ENCODE measurements around the gene NRXN2. TPM values are rescaled to one million over a fixed set of nuclear protein-coding genes. Genes with fewer than 3 reads are reported as not detected.

Gene NRXN2
- total RNA-seq, 4 donors from 2014 or later: 1.6 to 4.2 (median 3.0) TPM

GRCh38 chr11:64638018-64638665, 84.9 kb downstream of the NRXN2 start:
- H3K27ac ChIP-seq: no peak overlapping the region
- no peaks in the 10 kb centered on the region for H3K36me3 ChIP-seq
- H3K27me3 ChIP-seq: peaks cover 0 to 16% of the 10 kb centered on the region in 2 donors
- peak overlapping the region in 3 of 4 donors; percentile 21 to 26 (median 23) for H3K4me3 ChIP-seq
- TF ChIP-seq CTCF (IDR thresholded peaks at IDR 0.05): no peak
- no peaks in the 10 kb centered on the region for H3K9me3 ChIP-seq
- peaks cover 0 to 15% (median 7%) of the 10 kb centered on the region in 4 donors for H3K4me1 ChIP-seq
- peak in 2 of 3 donors; percentile 25 to 56 for DNase-seq

GRCh38 chr11:64637334-64638017, 85.5 kb downstream of the NRXN2 start:
- Histone ChIP-seq H3K4me1 (peaks cover 0 to 9% (median 5%) of the 10 kb centered on the region in 4 donors), H3K27me3 (peaks cover 0 to 9% of the 10 kb centered on the region in 2 donors), H3K36me3 (no peaks in the 10 kb centered on the region), H3K27ac (no peak overlapping the region), H3K4me3 (peak overlapping the region in 3 of 4 donors; percentile 21 to 26 (median 23)), H3K9me3 (no peaks in the 10 kb centered on the region)
- no peak for TF ChIP-seq CTCF (IDR thresholded peaks at IDR 0.05)
- TF ChIP-seq POLR2A (IDR thresholded peaks at IDR 0.05): no peak
- no peak for DNase-seq

- Histone ChIP-seq H3K27me3 (no peaks in the 10 kb centered on the region), H3K9me3 (no peaks in the 10 kb centered on the region), H3K4me3 (no peak overlapping the region), H3K27ac (no peak overlapping the region), H3K4me1 (peaks cover 0 to 9% (median 3%) of the 10 kb centered on the region in 4 donors), H3K36me3 (no peaks in the 10 kb centered on the region)
- no peak for TF ChIP-seq CTCF (IDR thresholded peaks at IDR 0.05)
- DNase-seq: no peak
Measured at GRCh38 chr11:64633555-64634159, 89.3 kb downstream of the NRXN2 start.

GRCh38 chr11:64632654-64633053, 90.3 kb downstream of the NRXN2 start:
- no peaks in the 10 kb centered on the region for H3K27me3 ChIP-seq
- H3K4me1 ChIP-seq: peaks cover 0 to 2% (median 0%) of the 10 kb centered on the region in 4 donors
- no peaks in the 10 kb centered on the region for H3K9me3 ChIP-seq
- no peak overlapping the region for H3K4me3 ChIP-seq
- no peaks in the 10 kb centered on the region for H3K36me3 ChIP-seq
- no peak for DNase-seq
- no peak for TF ChIP-seq CTCF (IDR thresholded peaks at IDR 0.05)
- TF ChIP-seq POLR2A (IDR thresholded peaks at IDR 0.05): no peak
- H3K27ac ChIP-seq: no peak overlapping the region

GRCh38 chr11:64632237-64632636, 90.8 kb downstream of the NRXN2 start:
- no peaks in the 10 kb centered on the region for H3K9me3 ChIP-seq
- H3K4me3 ChIP-seq: no peak overlapping the region
- H3K27me3 ChIP-seq: no peaks in the 10 kb centered on the region
- TF ChIP-seq POLR2A (IDR thresholded peaks at IDR 0.05) (no peak), CTCF (IDR thresholded peaks at IDR 0.05) (no peak)
- no peak overlapping the region for H3K27ac ChIP-seq
- no peak for DNase-seq
- H3K36me3 ChIP-seq: no peaks in the 10 kb centered on the region
- no peaks in the 10 kb centered on the region for H3K4me1 ChIP-seq
